H9 (cell line): ENCODE measurements around the gene FAM13C. TPM values are rescaled to one million over a fixed set of nuclear protein-coding genes. Genes with fewer than 3 reads are reported as not detected.

Experiments
- DNase-seq: peaks from one replicate; pipeline ENCODE4 v3.0.0-alpha.2; 2017
- H2AFZ ChIP-seq: one replicate; pipeline ENCODE4 v1.6.1; 2013; ENCODE audit warnings: mild to moderate bottlenecking, low read length, control low read depth, moderate library complexity
- H2AK5ac ChIP-seq: 2 replicates; pipeline ENCODE4 v1.6.1; 2013; ENCODE audit warnings: low read length, control low read depth, mixed read lengths; ENCODE audit not compliant: insufficient read length
- H2BK120ac ChIP-seq: one replicate; pipeline ENCODE4 v1.6.1; 2013; ENCODE audit warnings: low read depth, mild to moderate bottlenecking, low read length, control low read depth, inconsistent platforms; ENCODE audit not compliant: poor library complexity, severe bottlenecking
- H2BK12ac ChIP-seq: 2 replicates; pipeline ENCODE4 v1.6.1; 2013; ENCODE audit warnings: low read length, control low read depth, mixed read lengths, low read depth; ENCODE audit not compliant: insufficient read length
- H2BK15ac ChIP-seq: 2 replicates; pipeline ENCODE4 v1.6.1; 2013; ENCODE audit warnings: low read depth, low read length, control low read depth
- H2BK20ac ChIP-seq: one replicate; pipeline ENCODE4 v1.6.1; 2013; ENCODE audit warnings: low read depth, mild to moderate bottlenecking, low read length, control low read depth, inconsistent platforms; ENCODE audit not compliant: poor library complexity, severe bottlenecking
- H2BK5ac ChIP-seq: 2 replicates; pipeline ENCODE4 v1.6.1; 2013; ENCODE audit warnings: low read length, control low read depth, mixed read lengths; ENCODE audit not compliant: insufficient read length
- H3K14ac ChIP-seq: 2 replicates; pipeline ENCODE4 v1.6.1; 2013; ENCODE audit warnings: low read length, control low read depth; ENCODE audit not compliant: insufficient read depth
- H3K18ac ChIP-seq: 2 replicates; pipeline ENCODE4 v1.6.1; 2013; ENCODE audit warnings: low read depth, mild to moderate bottlenecking, mixed read lengths, low read length, control low read depth; ENCODE audit not compliant: insufficient read length
- H3K23ac ChIP-seq: 2 replicates; pipeline ENCODE4 v1.6.1; 2013; ENCODE audit warnings: low read length, control low read depth, mixed read lengths, low read depth; ENCODE audit not compliant: insufficient read length
- H3K23me2 ChIP-seq: 2 replicates; pipeline ENCODE4 v1.6.1; 2013; ENCODE audit warnings: low read depth, mild to moderate bottlenecking, mixed read lengths, low read length, control low read depth; ENCODE audit not compliant: insufficient read length, poor library complexity, severe bottlenecking
- H3K27ac ChIP-seq: 2 replicates; pipeline ENCODE4 v1.5.1; 2013; ENCODE audit warnings: low read length, control low read depth, mixed read lengths, low read depth; ENCODE audit not compliant: insufficient read length
- H3K27me3 ChIP-seq: 2 replicates; pipeline ENCODE4 v1.6.1; 2013; ENCODE audit warnings: low read length, control low read depth, inconsistent platforms; ENCODE audit not compliant: insufficient read depth
- H3K4ac ChIP-seq: 2 replicates; pipeline ENCODE4 v1.6.1; 2013; ENCODE audit warnings: low read depth, mild to moderate bottlenecking, control low read depth, inconsistent platforms, low read length, moderate library complexity
- H3K4me1 ChIP-seq: 2 replicates; pipeline ENCODE4 v1.6.1; 2013; ENCODE audit warnings: low read length, control low read depth, inconsistent platforms; ENCODE audit not compliant: insufficient read depth
- H3K4me2 ChIP-seq: 2 replicates; pipeline ENCODE4 v1.6.1; 2013; ENCODE audit warnings: low read length, control low read depth, mixed read lengths; ENCODE audit not compliant: insufficient read length, insufficient read depth
- H3K56ac ChIP-seq: 2 replicates; pipeline ENCODE4 v1.6.1; 2013; ENCODE audit warnings: low read depth, mild to moderate bottlenecking, mixed read lengths, low read length, control low read depth; ENCODE audit not compliant: insufficient read length
- H3K79me1 ChIP-seq: 2 replicates; pipeline ENCODE4 v1.6.1; 2013; ENCODE audit warnings: low read depth, mild to moderate bottlenecking, moderate library complexity, low read length, control low read depth, inconsistent platforms; ENCODE audit not compliant: insufficient read depth, poor library complexity, severe bottlenecking
- H3K79me2 ChIP-seq: 2 replicates; pipeline ENCODE4 v1.6.1; 2013; ENCODE audit warnings: low read length, control low read depth, inconsistent platforms; ENCODE audit not compliant: insufficient read depth
- H3K9ac ChIP-seq: 2 replicates; pipeline ENCODE4 v1.6.1; 2013; ENCODE audit warnings: low read length, control low read depth, mixed read lengths; ENCODE audit not compliant: insufficient read length; ENCODE audit errors: extremely low read depth
- H3K9me3 ChIP-seq: one replicate; pipeline ENCODE4 v1.6.1; 2013; ENCODE audit warnings: low read depth, low read length, inconsistent platforms; ENCODE audit not compliant: control insufficient read depth
- H3T11ph ChIP-seq: one replicate; pipeline ENCODE4 v1.6.1; 2013; ENCODE audit warnings: mild to moderate bottlenecking, low read length, control low read depth, inconsistent platforms
- H4K20me1 ChIP-seq: one replicate; pipeline ENCODE4 v1.6.1; 2013; ENCODE audit not compliant: control insufficient read depth, insufficient read length, insufficient read depth
- H4K5ac ChIP-seq: 2 replicates; pipeline ENCODE4 v1.6.1; 2013; ENCODE audit warnings: low read depth, mild to moderate bottlenecking, mixed read lengths, low read length, control low read depth; ENCODE audit not compliant: insufficient read length
- H4K8ac ChIP-seq: replicated peaks from 2 replicates; pipeline ENCODE4 v1.6.1; 2013; ENCODE audit warnings: low read length, control low read depth, mixed read lengths, low read depth; ENCODE audit not compliant: insufficient read length
- H4K91ac ChIP-seq: 2 replicates; pipeline ENCODE4 v1.6.1; 2013; ENCODE audit warnings: low read depth, mild to moderate bottlenecking, moderate library complexity, mixed read lengths, low read length, control low read depth; ENCODE audit not compliant: insufficient read length
- H3K27ac Mint-ChIP-seq, 3 experiments: 2 replicates in 2 of 3; 3 replicates in 1 of 3; pipeline ENCODE4 v1.8.0; 2020 to 2021; ENCODE audit warnings: mixed read lengths in 3 of 3, mild to moderate bottlenecking in 1 of 3, moderate library complexity in 1 of 3
- H3K27me3 Mint-ChIP-seq: 2 replicates; pipeline ENCODE4 v1.8.0; 2021; ENCODE audit warnings: low read depth, mild to moderate bottlenecking, moderate library complexity, mixed read lengths
- H3K36me3 Mint-ChIP-seq, 3 experiments: 2 replicates in 2 of 3; 3 replicates in 1 of 3; pipeline ENCODE4 v1.8.0; 2020 to 2021; ENCODE audit warnings: low read depth in 3 of 3, mixed read lengths in 3 of 3; ENCODE audit not compliant: insufficient read depth in 1 of 3
- H3K4me1 Mint-ChIP-seq, 2 experiments: 2 replicates each; pipeline ENCODE4 v1.8.0; 2020; ENCODE audit warnings: mixed read lengths in 2 of 2
- H3K4me3 Mint-ChIP-seq, 2 experiments: 2 replicates in 1 of 2; 3 replicates in 1 of 2; pipeline ENCODE4 v1.8.0; 2020 to 2021; ENCODE audit warnings: mild to moderate bottlenecking in 2 of 2, mixed read lengths in 2 of 2, moderate library complexity in 1 of 2
- H3K9me3 Mint-ChIP-seq, 2 experiments: 2 replicates in 1 of 2; 3 replicates in 1 of 2; pipeline ENCODE4 v1.8.0; 2020; ENCODE audit warnings: mild to moderate bottlenecking in 2 of 2, mixed read lengths in 2 of 2, moderate library complexity in 1 of 2
- WGBS: extraction: QIAGEN DNeasy Blood & Tissue Kit; methylation state at CpG from one replicate; pipeline ENCODE4 v1.1.7; 2013; ENCODE audit warnings: missing lambda C conversion rate, low lambda C conversion rate, mixed read lengths; ENCODE audit not compliant: insufficient read length; ENCODE audit errors: extremely low coverage; 5-methylcytosine and 5-hydroxymethylcytosine counted together
- total RNA-seq: library from RNA; stranded (reverse); gene quantifications from 2 replicates; pipeline ENCODE4 v1.2.1, GENCODE V29; 2021
- TF ChIP-seq, protein P1 (sequence below): fragments of 200-600 bp; sonication (generic); conservative IDR thresholded peaks from 3 replicates; pipeline ENCODE4 v1.8.0; 2021; ENCODE audit warnings: antibody characterized with exemption, mild to moderate bottlenecking

The FAM13C gene
- total RNA-seq, 1 experiment from 2014 or later: 0.31 TPM

DNA sequence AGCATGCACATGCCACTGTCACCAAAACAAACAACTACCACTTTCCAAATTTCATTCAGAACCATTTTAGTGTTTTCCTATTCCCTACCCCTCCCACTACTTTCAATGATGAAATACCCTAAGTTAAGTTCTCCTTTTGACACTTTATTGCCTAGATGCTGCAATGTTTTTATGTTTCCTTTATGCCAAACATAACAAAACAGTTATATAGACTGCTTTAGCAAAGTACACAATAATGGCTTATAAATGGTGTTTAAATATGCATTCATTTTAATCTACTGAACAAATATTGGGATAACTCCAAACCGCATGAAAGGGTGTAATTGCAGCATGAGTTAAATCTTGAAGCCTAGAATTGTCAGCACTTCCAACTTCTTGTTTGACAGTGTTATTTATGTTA is 116.7 kb downstream of the FAM13C start:
- no peak overlapping the region for H2BK12ac ChIP-seq
- H3K79me2 ChIP-seq: no peaks in the 10 kb centered on the region
- no peak overlapping the region for H4K8ac ChIP-seq
- no peaks in the 10 kb centered on the region for H4K20me1 ChIP-seq
- no peaks in the 10 kb centered on the region for H3K27me3 Mint-ChIP-seq
- WGBS: no CpG with 5 or more reads among the region's 1 CpG
- no peak overlapping the region for H3K23ac ChIP-seq
- H3K9me3 Mint-ChIP-seq: no peaks in the 10 kb centered on the region
- no peak overlapping the region for H2AFZ ChIP-seq
- H3K4me2 ChIP-seq: no peak overlapping the region
- H3K56ac ChIP-seq: no peak overlapping the region
- TF ChIP-seq, protein P1, sequence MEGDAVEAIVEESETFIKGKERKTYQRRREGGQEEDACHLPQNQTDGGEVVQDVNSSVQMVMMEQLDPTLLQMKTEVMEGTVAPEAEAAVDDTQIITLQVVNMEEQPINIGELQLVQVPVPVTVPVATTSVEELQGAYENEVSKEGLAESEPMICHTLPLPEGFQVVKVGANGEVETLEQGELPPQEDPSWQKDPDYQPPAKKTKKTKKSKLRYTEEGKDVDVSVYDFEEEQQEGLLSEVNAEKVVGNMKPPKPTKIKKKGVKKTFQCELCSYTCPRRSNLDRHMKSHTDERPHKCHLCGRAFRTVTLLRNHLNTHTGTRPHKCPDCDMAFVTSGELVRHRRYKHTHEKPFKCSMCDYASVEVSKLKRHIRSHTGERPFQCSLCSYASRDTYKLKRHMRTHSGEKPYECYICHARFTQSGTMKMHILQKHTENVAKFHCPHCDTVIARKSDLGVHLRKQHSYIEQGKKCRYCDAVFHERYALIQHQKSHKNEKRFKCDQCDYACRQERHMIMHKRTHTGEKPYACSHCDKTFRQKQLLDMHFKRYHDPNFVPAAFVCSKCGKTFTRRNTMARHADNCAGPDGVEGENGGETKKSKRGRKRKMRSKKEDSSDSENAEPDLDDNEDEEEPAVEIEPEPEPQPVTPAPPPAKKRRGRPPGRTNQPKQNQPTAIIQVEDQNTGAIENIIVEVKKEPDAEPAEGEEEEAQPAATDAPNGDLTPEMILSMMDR: no peak
- no peak overlapping the region for H3K14ac ChIP-seq
- no peaks in the 10 kb centered on the region for H3K79me1 ChIP-seq
- no peaks in the 10 kb centered on the region for H3K4me1 Mint-ChIP-seq
- no peak overlapping the region for H3K27ac ChIP-seq
- H3K9me3 ChIP-seq: no peaks in the 10 kb centered on the region
- DNase-seq: no peak
- H3K18ac ChIP-seq: no peak overlapping the region
- no peak overlapping the region for H2BK120ac ChIP-seq
- no peak overlapping the region for H3K4me3 Mint-ChIP-seq
- no peaks in the 10 kb centered on the region for H3K23me2 ChIP-seq
- H4K5ac ChIP-seq: no peak overlapping the region
- no peaks in the 10 kb centered on the region; a peak in 1 of 7 replicates for H3K36me3 Mint-ChIP-seq
- no peak overlapping the region for H3T11ph ChIP-seq
- H2BK5ac ChIP-seq: no peak overlapping the region
- no peak overlapping the region for H4K91ac ChIP-seq
- no peak overlapping the region for H2AK5ac ChIP-seq
- H3K27me3 ChIP-seq: no peaks in the 10 kb centered on the region
- H3K27ac Mint-ChIP-seq: no peak overlapping the region
- H3K4me1 ChIP-seq: no peaks in the 10 kb centered on the region
- no peak overlapping the region for H3K9ac ChIP-seq
- H2BK15ac ChIP-seq: no peak overlapping the region
- no peak overlapping the region for H2BK20ac ChIP-seq
- no peak overlapping the region for H3K4ac ChIP-seq
